Activated T-helper 1 cell treated with anti-CD3 and anti-CD28 coated beads, Interleukin-2, amount 50 U/mL, for 16 hours (primary cell): Measurements from ENCODE around the gene GFRA4.

Experiments
- DNase-seq, 2 donors: peaks; one replicate each; pipeline ENCODE4 v3.0.0-alpha.2; 2020; ENCODE audit warnings: low read depth in 1 of 2, low spot score in 1 of 2

The GFRA4 gene

DNA sequence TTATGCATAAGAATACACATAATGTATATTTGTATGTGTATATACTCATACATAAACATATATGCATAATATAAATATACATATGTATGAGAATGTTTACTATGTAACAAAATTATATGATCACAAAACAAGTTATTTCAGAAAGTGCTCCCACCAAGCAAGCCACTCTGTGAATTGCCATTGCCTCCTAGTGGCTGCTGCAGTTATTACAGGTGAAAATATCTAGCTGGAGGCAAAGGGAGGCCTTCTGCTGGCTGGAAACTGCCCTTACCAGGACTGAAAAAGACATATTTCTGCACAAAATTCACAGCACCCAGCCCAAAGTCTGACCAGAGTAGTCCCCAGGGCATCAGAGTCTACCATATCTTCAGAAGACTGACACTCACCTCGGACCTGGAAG, 33.0 kb upstream of the GFRA4 start:
- no peak for DNase-seq

DNA sequence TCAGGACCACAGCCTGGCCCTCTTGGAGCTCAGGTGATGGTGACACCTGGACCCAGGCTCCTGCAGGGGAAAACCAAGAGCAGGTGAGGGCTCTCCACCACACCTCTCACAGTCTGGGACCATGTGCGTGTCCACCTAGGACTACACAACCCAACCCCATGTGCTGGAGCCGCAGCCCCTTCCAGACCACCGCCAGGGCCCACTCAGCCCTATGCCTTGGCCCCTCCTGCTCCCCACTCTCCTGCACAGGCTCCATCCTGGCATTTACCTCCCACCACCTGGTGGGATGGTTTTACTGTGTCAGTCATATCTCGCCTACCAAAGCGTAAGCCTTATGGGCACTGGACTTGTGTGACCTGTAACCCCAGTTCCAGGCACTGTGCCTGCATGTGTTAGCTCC, 31.7 kb upstream of the GFRA4 start:
- no peak for DNase-seq

DNA sequence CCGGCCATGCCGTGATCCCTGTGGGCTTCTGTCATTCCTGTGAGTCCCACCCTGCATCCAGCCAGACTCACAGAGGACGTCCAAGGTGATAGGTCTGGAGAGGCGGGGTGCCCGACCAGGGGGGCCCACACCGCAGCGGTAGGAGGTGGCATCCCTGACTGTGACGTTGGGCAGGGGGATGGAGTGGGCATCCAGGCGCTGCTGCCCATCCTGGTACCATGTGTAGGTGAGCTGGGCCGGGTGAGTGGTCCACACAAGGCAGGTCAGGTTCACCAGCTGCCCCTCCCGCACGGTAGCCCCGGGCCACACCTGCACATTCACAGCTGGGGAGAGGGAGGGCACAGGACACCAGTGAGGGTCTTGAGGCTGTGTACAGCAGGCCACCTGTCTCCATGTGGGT, 30.2 kb upstream of the GFRA4 start:
- DNase-seq, result no peak

DNA sequence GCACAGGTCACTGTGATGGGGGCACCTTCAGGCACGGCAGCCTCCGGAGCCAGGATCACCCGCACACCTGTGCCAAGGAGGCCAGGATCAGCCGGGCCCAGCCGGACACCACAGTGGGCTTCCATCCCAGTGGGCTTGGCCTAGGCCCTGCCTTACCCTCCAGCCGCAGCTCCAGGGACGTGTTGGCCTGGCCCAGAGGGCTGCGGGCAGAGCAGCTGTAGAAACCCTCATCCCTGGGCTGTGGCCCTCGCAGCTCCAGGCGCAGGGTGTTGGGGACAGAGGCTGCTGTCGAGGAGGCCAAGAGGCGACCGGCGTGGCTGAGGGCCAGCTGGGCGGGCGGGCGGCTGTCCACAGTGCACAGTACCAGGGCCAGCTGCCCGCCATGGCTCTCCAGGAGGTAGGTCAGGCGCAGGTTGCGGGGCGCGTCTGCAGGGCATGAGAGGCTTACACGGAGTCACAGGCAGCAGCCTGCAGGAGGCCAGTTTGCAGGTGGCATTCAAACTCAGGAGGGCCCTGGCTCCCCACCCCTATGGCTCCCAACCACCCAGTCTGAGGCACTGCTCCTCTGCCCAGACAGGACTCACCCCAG, 29.6 kb upstream of the GFRA4 start:
- DNase-seq, result no peak

DNA sequence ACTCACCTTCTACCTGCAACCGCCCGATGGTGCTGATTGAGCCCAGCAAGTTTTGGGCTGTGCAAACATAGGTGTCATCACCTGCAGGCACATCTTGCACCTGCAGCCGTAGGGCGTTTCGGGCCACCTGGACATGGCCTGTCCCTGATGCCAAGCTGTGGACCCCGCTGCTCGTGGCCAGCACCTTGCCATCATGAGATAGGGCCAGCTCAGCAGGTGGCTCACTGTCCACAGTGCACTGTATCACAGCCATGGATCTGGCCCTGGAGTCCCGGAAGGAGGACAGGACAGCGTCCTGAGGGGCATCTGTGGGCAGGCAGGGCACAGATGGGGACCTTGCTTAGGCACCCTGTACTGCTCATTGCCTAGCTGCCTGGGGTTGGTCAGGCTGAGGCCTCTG, 28.7 kb upstream of the GFRA4 start:
- DNase-seq, result no peak

DNA sequence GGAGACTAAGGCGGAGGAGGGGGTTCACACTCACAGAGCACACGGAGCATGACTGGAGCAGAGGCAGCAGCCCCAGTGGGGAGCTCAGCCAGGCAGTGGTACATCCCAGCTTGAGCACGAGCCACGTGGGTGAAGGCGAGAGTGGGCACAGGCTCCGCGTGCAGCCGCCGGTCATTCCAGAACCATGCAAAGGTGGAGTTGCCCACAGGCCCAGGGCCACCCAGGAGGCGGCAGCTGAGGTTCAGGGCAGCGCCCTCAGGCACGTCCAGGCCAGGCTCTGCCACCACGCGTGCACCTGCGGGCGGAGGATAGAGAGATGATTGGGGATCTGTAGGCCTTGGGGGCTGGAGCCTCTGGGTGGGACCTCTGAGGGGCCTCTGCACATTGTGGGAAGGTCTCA, 28.1 kb upstream of the GFRA4 start:
- DNase-seq, result no peak

DNA sequence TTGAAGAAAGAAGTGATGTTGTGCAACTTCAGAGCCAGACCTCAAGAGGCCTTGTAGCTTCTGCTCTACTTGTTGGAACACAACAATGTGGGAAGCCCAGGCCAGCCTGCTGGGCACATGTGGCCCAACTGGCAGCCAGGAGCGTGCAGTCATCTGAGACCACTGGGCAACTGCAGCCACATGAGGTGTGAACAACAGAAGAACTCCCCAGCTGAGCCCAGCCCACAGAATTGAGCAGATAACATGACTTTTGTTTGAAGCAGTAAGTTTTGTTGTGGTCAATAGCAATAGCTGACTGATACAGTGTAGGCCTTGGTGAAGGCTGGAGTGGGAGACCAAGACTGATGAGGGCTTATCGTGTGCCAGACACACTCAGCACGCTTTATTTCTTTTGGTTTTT, 27.2 kb upstream of the GFRA4 start:
- no peak for DNase-seq

DNA sequence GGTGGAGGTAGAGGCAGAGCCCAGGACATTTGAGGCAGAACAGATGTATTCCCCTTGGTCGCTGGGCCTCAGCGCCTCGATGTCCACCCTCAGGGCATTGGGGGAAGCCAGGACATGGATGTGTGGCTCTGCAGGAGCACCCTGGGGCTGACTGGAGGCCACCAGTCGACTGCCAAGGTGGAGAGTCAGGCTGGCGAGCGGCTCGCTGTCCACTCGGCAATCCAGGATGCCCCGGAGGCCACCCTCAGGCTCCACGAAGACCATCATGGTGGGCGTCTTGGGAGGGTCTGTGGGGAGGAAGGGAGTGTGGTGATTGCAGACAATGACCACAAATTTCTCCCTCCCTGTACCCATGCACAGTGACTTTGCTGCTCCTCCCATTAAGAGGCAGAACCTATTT, 26.8 kb upstream of the GFRA4 start:
- no peak for DNase-seq

DNA sequence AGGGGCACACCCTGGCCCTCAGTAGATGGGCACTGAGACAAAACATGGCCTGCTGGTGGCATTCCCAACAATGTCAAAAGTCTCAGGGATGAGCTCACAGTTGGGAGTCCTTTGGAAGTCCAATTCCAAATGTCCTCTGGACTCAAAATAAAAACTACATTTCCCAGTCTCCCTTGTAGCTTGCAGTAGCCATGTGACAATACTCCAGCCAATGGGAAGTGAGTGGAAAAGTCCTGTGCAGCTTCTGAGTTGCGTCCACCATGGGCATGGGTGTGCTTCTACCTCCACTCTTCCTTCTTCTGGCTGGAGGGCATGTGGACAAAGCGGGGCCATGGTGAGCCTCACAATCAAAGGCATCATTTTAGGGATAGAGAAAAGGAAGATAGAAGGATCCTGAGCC, 24.5 kb upstream of the GFRA4 start:
- no peak for DNase-seq

DNA sequence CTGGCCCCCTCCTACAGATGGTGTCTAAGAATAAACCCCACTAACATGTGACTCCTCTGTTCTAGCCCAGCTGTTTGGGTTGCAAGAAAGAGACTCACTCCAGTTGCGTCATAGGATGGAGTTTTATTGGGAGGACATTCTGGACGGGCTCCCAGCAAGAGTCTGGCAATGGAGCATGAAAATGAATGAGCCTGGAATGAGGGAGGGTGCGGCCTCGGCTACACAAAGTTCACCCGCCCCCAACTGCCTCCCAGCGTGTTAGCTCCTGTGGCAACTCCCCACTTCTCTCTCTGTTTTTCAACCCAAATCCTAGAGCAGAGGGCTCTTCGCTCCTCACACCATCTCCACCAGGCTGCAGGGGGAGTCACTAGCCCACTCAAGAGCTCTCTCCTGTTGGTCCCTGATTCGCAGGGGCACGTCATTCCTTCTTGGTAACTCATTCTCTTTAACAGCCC, 23.7 kb upstream of the GFRA4 start:
- no peak for DNase-seq

DNA sequence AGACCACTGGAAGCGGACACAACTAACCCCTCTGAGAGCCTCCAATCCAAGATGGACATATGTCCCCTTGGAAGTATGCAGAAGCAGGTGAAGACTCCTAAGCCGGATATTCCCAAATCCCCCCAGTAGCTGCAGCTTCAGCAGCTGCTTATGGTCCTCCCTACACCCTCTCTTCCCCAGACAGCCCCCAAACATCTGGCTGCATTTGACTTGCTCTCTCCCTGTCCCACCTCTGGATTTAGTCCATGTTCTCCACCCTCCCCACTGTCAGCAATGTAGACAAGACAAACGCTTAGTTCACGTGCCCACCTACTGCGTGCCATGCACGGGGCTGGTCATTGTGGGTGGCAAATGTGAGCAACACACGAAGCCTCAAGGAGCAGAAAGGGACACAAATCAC, 23.2 kb upstream of the GFRA4 start:
- DNase-seq, result no peak

DNA sequence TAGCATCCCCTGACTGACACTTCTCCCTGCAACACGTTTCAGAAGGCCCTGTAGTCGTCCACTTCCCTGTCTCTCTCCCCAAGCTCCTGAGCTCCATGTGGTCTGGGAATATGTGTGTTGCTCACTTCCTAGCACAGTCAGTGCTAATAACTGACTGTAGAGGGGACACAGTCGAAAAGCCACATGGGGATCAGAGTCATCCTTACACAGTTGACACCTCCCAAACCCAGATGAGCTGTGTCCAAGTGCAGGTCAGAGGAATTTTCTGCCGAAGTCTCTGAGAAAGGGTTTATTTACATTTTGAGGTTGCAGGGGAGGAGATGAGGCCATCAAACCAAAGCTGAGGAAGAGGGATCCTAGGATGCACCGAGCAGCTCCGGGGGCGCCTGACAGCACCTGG, 22.1 kb upstream of the GFRA4 start:
- DNase-seq, result no peak

DNA sequence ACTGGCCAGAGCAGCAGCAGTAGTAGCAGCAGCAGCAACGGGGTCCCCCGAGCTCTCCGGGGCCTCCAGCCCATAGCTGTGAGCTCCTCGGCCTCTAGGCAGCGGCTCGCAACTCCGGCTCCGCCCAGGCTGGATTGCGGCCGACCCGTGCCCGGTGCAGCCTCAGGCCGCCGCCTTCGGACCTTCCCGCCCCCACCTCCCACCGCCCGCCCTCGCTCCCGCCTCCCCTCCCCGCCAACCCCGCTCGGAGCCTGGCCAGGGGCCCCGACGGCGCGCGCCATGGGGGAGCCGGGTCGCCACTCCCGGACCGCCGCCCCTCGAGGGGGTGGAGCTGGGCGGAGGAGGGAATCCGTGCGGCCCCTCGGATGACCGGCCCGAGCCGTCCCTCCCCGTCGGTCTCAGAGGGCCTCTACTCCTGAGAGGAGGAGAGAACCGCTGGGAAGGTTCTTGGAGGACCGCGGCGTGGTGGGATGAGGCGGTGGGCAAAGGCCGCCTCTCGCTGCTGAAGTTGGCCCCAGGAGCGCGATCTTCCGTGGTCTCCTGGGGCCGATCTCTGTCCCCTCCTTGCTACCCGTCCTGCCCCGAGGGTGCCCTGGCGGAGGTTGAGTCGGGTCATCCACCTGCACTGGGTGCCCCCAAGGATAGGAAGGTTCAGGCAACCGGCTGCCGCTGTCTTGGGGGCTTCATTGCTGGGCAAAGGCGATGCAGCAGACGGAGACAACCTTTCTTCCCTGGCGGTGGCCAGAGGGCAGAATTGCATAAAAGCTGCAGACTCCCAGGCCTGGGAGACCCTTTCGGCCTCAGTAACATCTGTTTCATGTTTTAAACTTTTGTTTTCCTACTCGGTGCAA, 19.0 kb upstream of the GFRA4 start, which contains the start of gene ADAM33:
Gene ADAM33 (minus strand): TSS at position 80 of the 851 bp plus-strand sequence. CDS start 6 bp downstream, at position 74.
- DNase-seq, result no peak

DNA sequence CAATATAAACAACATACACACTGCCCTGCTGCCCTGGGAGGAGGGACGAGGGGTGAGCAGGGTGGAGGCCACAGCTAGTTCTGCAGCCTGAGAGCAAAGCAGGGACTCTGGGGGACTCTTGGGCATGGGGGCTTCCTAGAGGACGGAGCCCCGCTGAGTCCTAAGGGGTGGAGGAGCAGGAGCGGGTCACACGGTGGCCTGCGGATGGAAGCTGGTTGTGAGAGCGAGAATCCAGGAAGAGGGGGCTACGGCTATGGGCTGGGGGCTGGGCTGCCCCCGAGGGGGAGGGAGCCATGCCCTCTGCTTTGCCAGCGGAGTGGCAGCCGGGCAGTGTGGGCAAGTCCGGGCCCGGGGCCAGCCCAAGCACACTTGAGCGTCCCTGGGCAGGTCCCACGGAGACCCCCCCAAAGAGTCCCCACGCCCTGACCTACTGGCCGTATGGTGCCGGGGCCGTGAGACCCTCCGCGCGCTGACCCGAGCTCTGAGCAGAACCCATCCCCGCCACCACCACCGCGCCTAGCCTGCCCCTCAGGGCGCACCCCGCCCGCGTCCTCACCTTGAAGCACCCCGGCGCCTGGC, 18.2 kb upstream of the GFRA4 start:
- DNase-seq, result no peak

DNA sequence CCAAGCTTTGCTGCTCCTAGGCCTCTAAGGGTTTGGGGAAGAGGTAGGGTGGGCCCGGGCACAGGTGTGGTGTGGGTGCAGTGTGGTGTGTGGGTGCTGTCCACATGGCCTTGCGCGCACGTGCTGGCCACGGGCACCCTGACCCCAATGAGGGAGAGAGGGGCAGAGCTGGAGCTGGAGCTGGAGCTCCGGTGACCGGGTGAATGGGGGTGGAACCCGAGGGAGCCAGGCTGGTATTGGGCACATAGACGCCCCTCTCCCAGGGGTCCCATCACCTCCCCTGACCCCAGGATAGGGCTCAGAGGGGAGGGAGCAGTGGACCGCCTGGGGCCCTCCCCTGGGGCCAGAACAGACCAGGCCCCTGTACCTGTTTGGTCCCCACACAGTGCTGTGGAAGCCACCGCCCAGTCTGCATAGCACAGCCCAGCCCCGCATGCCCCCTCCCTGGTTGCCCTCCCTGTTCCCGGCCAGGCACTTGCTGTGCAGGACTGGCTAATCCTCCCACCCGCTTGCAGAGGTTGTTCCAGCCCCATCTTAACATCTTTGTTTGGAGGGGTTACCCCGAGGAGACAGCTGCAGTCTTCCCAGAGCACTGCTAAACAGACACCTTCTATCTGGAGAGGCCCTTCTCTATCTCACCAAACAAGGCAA, 17.6 kb upstream of the GFRA4 start:
- DNase-seq, result no peak

DNA sequence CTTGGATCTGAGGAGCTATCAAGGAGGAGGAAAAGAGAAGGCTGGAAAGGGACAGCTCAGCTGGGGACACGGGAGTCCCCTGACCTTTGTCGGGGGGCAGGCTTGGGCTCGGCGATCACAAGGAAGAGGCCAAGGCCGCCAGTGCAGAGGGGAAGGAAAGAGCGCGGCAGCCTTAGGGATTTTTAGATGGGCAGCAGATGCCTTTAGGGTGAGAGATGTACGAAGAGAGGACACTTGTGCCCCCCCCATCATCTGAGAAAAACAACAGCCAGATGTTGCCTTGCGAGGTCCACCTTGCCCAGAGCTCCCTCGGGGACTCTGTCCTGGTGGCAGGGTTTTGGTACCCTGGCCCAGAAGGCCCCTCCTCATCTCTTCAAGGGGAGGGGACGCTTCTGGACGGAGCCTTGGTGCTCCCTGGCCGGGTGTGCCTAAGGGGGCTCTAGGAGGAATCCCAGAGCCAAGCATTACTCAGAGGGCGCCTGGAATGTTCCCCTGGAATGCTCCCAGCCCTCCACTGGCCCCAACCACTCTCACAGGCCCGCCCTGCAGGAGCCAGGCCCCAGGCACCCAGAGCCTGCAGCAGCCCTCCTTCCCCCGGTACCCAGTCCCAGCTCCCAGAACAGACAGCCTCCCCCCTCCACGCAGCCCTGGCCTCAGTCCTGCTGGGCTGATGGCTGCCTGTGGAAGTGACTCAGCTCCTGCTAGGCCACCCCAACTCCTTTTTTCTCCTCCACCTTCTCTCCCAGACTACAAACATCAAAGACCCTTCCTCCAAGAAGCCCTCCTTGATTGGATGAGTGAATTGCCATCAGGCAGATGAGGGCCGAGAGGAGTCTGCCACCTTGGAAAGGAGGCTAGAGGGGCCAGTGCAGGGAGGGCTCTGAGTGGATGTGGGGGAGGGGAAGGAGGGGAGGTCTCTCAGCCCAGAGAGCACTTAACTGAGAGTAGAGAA, 16.8 kb upstream of the GFRA4 start:
- DNase-seq, result no peak

DNA sequence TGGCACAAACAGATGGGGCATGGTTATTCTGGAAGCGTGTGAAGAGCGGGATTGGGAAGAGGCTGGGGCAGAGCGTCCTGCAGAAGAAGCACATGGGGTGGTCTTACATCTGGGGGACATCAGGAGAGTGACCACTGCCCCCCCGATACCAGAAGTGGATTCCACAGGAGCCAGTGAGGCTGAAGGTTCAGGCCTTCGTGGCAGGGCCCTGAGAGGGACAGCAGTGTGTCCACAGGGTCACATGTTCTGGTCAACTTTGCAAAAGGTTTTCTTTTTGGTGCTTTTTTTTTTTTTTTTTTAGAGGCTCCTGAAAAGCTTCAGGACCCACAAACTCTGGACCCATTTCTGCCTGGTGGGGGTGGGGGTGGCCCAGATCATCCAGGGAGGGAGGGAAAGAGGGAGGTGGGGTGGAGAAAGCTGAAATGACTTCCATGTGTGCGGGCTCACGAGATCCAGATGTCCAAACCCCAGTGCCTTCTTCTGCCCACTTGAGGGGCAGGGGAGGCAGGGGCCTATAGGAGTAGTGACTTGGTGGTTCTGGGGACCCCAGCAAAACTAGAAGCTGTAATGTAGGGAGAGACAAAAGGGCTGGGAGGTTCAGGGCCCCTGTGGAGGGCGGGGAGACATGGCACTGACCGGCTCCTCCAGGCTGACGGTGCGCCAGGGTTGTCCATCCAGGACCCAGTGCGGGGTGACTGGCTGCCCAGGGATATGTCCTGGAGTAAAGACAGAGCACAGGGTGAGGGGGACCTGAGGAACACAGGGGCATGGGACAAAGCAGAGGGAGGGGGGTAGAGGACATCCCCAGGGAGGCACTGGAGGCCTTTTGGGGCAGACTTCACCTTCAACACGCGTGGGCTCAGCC, 15.9 kb upstream of the GFRA4 start:
- no peak for DNase-seq

DNA sequence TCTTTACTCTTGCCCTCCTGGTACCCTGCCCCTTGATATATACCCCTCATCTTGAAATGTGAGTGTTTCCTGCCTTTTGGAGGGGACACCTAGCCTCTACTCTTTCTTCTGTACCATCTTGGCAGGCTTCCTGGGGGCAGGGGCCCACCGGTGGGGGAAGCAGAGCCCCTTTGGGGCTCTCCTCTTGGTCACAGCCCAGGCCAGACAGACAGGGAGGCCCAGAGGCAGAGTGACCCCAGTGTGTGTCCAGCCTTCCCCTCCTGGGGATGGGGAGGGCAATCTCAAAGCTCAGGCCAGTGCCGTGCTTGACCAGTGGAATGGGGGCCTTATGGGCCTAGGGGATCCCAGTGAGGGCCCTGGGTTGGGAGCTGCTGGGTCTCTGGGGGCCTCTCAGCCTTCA, 15.0 kb upstream of the GFRA4 start:
- no peak for DNase-seq

DNA sequence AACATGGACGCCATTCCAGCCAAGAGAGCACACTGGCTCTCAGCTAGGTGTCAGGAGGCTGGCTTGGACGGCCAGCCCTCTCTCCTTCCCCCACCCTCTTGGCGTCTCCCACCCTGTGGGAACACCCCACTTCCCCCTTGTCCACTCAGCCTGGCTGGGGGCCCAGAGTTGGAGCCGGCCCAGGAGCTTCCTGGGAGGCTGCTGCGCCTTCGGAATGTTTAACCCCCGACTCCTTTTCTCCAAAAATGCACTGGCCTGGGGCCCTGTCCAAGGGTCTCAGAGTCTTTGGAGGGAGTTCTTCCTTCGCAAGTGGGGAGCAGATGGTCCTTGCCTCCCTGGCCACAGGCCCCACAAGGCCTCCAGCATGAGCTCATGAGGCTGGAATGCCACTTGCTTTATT, 14.5 kb upstream of the GFRA4 start:
- DNase-seq, result no peak
